ENCODE measurements around the gene DNAJC3. TPM values are rescaled to one million over a fixed set of nuclear protein-coding genes. Genes with fewer than 3 reads are reported as not detected.
"Not testable (repeated sequence)": the region's sequence is repeated elsewhere in the genome, so short reads cannot be mapped to it uniquely, and the experiment has no call there.

The DNAJC3 gene
- total RNA-seq, 4 donors from 2014 or later = 16.9 to 67.6 (median 53.5) TPM

- Histone ChIP-seq H3K27me3 (no peaks in the 10 kb centered on the region), H3K4me3 (no peak overlapping the region), H3K4me1 (no peaks in the 10 kb centered on the region), H3K9me3 (no peaks in the 10 kb centered on the region), H3K27ac (no peak overlapping the region), H3K36me3 (no peaks in the 10 kb centered on the region)
- intact Hi-C loops (cut with DNase I; ENCODE audit: low total_unique reads) = no loop called here
- TF ChIP-seq CTCF (IDR thresholded peaks at IDR 0.05) (no peak), POLR2A (IDR thresholded peaks at IDR 0.05) (no peak)
- no peak for DNase-seq
These were observed 110.6 kb downstream of the DNAJC3 start for GRCh38 chr13:95787356-95788099.

- Histone ChIP-seq H3K27me3 (no peaks in the 10 kb centered on the region), H3K27ac (no peak overlapping the region), H3K9me3 (no peaks in the 10 kb centered on the region), H3K4me1 (no peaks in the 10 kb centered on the region), H3K4me3 (no peak overlapping the region), H3K36me3 (no peaks in the 10 kb centered on the region)
- TF ChIP-seq POLR2A (IDR thresholded peaks at IDR 0.05) (no peak), CTCF (IDR thresholded peaks at IDR 0.05) (no peak)
- intact Hi-C loops (cut with DNase I; ENCODE audit: low total_unique reads) = no loop called here
- no peak for DNase-seq
These were observed 111.1 kb downstream of the DNAJC3 start for GRCh38 chr13:95788100-95788463.

- intact Hi-C loops (cut with DNase I; ENCODE audit: low total_unique reads); DNase-seq; H3K36me3 ChIP-seq; H3K4me1 ChIP-seq; H3K27me3 ChIP-seq; H3K9me3 ChIP-seq; H3K4me3 ChIP-seq; H3K27ac ChIP-seq: not testable (repeated sequence)
These were observed 112.4 kb downstream of the DNAJC3 start for GRCh38 chr13:95789315-95789714.

DNA sequence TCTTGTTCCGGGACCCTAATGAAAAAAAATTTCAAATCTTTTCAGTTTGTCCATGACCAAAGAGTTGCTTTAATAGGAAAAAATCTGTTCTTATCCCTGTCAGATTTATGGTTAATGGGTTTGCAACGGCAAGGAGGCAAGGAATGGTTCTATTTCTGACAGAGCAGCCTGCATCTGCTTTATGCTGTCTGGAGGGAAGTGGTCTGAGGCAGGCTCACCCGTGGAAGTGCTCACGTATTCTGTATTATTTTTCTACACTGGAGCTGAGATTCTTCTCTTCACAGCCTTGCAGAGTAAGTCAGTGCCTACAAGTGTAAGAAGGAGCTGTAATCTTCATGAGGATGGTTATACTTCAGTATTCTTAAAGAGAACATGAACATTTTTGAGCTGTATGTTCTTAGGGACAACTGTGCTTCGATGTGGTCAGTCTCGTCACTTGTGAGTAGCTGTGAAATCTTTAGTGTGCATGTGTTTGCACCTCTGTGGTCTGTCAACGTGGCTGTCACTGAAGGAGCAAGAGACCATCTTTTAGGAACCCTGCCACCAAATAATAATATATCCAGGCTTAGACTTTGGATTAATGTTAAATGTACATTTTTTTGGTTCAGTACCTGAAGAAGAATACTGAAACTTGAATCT is 114.3 kb downstream of the DNAJC3 start:
- no peaks in the 10 kb centered on the region for H3K36me3 ChIP-seq
- TF ChIP-seq CTCF (IDR thresholded peaks at IDR 0.05) (no peak), POLR2A (IDR thresholded peaks at IDR 0.05) (no peak)

DNA sequence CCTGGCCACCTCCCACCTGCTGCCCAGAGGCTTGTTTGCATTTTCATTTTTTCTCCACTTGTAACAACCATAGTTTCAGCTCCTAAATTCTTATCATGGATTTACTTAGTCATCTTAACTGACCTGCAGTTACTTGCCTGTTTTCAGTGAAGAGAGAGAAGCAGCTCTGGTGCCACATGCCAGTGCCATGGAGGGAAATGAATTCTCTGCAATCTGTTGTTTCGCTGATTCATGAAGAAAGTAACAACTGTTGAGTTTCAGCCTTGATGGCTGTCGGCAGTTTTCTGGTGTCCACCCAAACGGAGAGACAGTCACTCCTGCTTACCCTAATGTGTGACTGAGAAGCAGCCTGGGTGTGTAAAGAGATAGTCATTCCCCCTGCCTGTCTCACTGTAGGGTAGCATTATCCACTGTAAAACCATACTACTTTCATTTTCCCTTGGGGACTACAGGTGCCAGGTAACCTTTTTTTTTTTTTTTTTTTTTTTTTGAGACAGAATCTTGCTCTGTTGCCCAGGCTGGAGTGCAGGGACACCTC is 116.1 kb downstream of the DNAJC3 start:
- no peak for TF ChIP-seq CTCF (IDR thresholded peaks at IDR 0.05)
- no peak for TF ChIP-seq POLR2A (IDR thresholded peaks at IDR 0.05)
- Histone ChIP-seq H3K36me3 (no peaks in the 10 kb centered on the region), H3K27ac (no peak overlapping the region), H3K4me3 (no peak overlapping the region), H3K27me3 (no peaks in the 10 kb centered on the region), H3K9me3 (no peaks in the 10 kb centered on the region), H3K4me1 (no peaks in the 10 kb centered on the region)
- no peak for DNase-seq
- intact Hi-C loops (cut with DNase I; ENCODE audit: low total_unique reads) = no loop called here

More for the DNA sequence above, 114.3 kb downstream of the DNAJC3 start:
- no peak for DNase-seq
- Histone ChIP-seq H3K4me1 (no peaks in the 10 kb centered on the region), H3K4me3 (no peak overlapping the region), H3K27ac (no peak overlapping the region), H3K9me3 (no peaks in the 10 kb centered on the region), H3K27me3 (no peaks in the 10 kb centered on the region)
- intact Hi-C loops (cut with DNase I; ENCODE audit: low total_unique reads) = no loop called here
